ENCODE measurements around the gene NHSL2.

DNA sequence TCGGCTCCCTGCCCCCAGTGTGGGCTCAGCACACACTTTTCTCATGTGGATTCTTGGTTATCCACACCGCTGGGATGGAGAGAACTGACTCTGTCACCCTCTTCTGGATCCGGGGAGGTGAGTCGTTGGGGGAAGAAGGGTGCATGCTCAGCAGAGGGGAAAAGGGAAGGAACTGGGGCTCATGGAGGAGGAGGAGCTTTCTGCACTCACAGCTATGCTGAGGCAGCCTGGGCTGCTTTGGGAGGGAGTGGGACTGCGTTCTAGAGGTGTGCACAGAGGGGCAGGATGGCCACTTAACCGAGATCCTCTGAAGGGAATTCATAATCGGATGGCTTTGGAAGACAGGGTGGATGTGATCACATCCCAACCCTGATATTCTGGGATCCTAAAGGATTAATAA is 169.5 kb downstream of the NHSL2 start:
- TF ChIP-seq CTCF (conservative IDR thresholded peaks at IDR 0.05; ENCODE audit: low read depth, low read length) (no peak), EZH2 (IDR thresholded peaks at IDR 0.05; ENCODE audit: borderline replicate concordance, low read depth, low read length, poor library complexity, severe bottlenecking) (no peak)

Data from A673 (cell line).